Tibial artery (tissue), 4 donors: ENCODE results near the gene CA12.
"Not testable (repeated sequence)": the region's sequence is repeated elsewhere in the genome, so short reads cannot be mapped to it uniquely, and the experiment has no call there.

ENCODE experiments used
- DNase-seq, 2 donors: peaks; one replicate each; pipeline ENCODE4 v3.0.0-alpha.2; 2019
- H3K27ac ChIP-seq, 2 donors: fragments of 200-600 bp; sonication (generic) in 1 of 2; 1 replicate in 1 of 2; 2 replicates in 1 of 2; pipeline ENCODE4 v1.5.1; 2018 to 2019; ENCODE audit warnings: mild to moderate bottlenecking in 1 of 2
- H3K27me3 ChIP-seq, 2 donors: fragments of 200-600 bp; sonication (generic) in 1 of 2; one replicate each; pipeline versions ENCODE4 v1.5.1 to v1.6.0; 2016 to 2019
- H3K36me3 ChIP-seq, 3 donors: fragments of 200-600 bp; sonication (generic) in 2 of 3; one replicate each; pipeline ENCODE4 v1.5.1; 2016 to 2019; ENCODE audit warnings: mild to moderate bottlenecking in 2 of 3
- H3K4me1 ChIP-seq, 4 donors: fragments of 200-600 bp; sonication (generic) in 2 of 4; 1 replicate in 3 of 4; 2 replicates in 1 of 4; pipeline ENCODE4 v1.5.1; 2016 to 2019
- H3K4me3 ChIP-seq, 2 donors: fragments of 200-600 bp; sonication (generic) in 1 of 2; 1 replicate in 1 of 2; 2 replicates in 1 of 2; pipeline ENCODE4 v1.5.1; 2018 to 2019; ENCODE audit warnings: mild to moderate bottlenecking in 2 of 2
- H3K9me3 ChIP-seq, 3 donors: fragments of 200-600 bp; sonication (generic) in 1 of 3; one replicate each; pipeline ENCODE4 v1.5.1; 2016 to 2019
- intact Hi-C: fragments of 100-400 bp; cut with DNase I; formaldehyde crosslinking; loops from one replicate; pipeline ENCODE4 v1.15.0; 2023; ENCODE audit warnings: low total_unique reads
- TF ChIP-seq, protein P1 (sequence below), 2 experiments: fragments of 200-600 bp in 1 of 2; fragments of 450-650 bp in 1 of 2; IDR thresholded peaks; one replicate each; pipeline ENCODE4 v1.5.1; 2017 to 2019; ENCODE audit warnings: antibody characterized with exemption in 2 of 2, mild to moderate bottlenecking in 1 of 2, moderate library complexity in 1 of 2

The CA12 gene

DNA sequence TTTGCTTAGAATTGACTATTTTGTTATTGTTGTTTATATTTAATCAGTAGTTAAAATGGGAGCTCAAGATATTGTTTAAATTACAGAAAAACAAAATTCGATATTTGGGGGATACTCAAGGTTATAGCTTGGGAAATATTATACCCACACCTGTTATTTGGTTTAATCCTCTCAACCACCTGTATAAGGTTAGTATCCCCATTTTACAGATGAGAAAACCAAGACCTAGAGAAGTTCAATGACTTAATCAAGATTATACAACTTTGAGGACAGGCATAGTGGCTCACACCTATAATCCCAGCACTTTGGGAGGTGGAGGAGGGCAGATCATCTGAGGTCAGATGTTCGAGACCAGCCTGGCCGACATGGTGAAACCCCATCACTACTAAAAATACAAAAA lies 39.8 kb upstream of the CA12 start:
- intact Hi-C loops: no loop called here
- Histone ChIP-seq H3K9me3 (no peaks in the 10 kb centered on the region), H3K27me3 (no peaks in the 10 kb centered on the region), H3K36me3 (no peaks in the 10 kb centered on the region), H3K27ac (no peak overlapping the region), H3K4me1 (no peaks in the 10 kb centered on the region), H3K4me3 (no peak overlapping the region)
- TF ChIP-seq, protein P1, sequence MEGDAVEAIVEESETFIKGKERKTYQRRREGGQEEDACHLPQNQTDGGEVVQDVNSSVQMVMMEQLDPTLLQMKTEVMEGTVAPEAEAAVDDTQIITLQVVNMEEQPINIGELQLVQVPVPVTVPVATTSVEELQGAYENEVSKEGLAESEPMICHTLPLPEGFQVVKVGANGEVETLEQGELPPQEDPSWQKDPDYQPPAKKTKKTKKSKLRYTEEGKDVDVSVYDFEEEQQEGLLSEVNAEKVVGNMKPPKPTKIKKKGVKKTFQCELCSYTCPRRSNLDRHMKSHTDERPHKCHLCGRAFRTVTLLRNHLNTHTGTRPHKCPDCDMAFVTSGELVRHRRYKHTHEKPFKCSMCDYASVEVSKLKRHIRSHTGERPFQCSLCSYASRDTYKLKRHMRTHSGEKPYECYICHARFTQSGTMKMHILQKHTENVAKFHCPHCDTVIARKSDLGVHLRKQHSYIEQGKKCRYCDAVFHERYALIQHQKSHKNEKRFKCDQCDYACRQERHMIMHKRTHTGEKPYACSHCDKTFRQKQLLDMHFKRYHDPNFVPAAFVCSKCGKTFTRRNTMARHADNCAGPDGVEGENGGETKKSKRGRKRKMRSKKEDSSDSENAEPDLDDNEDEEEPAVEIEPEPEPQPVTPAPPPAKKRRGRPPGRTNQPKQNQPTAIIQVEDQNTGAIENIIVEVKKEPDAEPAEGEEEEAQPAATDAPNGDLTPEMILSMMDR (IDR thresholded peaks at IDR 0.05): no peak
- no peak for DNase-seq

DNA sequence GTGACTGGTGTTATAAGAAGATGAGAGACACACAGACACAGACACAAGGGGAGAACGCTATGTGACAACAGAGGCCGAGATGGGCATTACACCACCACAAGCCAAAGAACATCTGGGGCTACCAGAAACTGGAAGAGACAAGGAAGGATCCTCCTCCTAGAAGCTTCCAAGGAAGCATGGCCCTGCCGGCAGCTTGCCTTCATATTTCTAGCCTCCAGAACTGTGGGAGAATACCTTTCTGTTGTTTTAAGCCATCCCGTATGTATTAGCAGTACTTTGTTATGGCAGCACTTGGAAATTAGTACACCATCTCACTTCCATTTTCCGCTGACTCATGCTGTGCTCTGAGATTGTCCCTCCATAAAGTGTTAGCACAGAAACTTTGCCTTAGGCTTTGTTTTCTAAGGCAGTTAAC lies 38.7 kb upstream of the CA12 start:
- no peaks in the 10 kb centered on the region for H3K4me1 ChIP-seq
- no peak for DNase-seq
- no peak overlapping the region for H3K27ac ChIP-seq
- H3K4me3 ChIP-seq: no peak overlapping the region
- no peaks in the 10 kb centered on the region for H3K36me3 ChIP-seq
- TF ChIP-seq, protein P1 (IDR thresholded peaks at IDR 0.05): no peak
- intact Hi-C loops: no loop called here
- H3K9me3 ChIP-seq: no peaks in the 10 kb centered on the region
- H3K27me3 ChIP-seq: no peaks in the 10 kb centered on the region

DNA sequence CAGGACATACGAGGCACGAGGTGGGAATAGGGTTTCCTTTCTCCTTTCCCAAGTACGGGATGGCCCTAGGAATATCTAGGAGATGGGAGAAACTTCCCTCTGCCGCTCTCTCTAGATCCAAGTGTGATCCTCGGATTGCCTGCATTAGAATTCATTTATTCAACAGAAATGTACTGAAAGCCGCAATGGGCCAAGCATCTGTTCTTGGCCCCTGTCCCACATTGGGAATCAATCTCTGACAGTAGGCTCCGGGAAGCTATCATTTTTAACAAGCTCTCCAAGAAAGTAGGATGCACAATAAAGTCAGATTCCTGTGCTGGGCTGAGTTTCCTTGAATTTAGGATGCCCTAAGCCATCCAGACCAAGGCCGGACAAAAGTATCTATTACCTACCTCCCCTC lies 37.2 kb upstream of the CA12 start:
- H3K4me3 ChIP-seq: no peak overlapping the region
- no peaks in the 10 kb centered on the region for H3K9me3 ChIP-seq
- no peak overlapping the region for H3K27ac ChIP-seq
- intact Hi-C loops: no loop called here
- H3K27me3 ChIP-seq: no peaks in the 10 kb centered on the region
- no peaks in the 10 kb centered on the region for H3K36me3 ChIP-seq
- no peaks in the 10 kb centered on the region for H3K4me1 ChIP-seq
- TF ChIP-seq, protein P1 (IDR thresholded peaks at IDR 0.05): no peak
- no peak for DNase-seq

DNA sequence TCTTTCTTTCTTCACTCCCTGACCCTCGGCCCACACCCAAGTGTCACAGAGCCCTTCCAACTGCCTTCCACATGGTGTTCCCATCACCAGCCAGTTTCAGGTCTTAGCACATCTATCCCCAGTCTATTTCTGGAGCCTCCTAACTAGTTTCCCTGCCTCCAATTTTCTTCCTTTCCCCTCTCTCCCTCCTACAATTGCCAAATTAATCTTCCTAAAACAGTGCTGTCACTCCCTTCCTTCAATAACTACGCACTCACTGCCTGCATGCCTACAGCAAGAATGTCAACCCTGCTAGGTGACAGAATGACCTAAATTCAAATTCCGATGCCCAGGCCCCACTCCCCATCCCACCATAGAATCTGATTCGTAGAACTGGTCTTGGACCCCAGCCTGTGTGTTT lies 36.1 kb upstream of the CA12 start:
- Histone ChIP-seq H3K27me3 (peaks cover 0 to 3% of the 10 kb centered on the region in 2 donors), H3K27ac (no peak overlapping the region), H3K36me3 (no peaks in the 10 kb centered on the region), H3K4me3 (no peak overlapping the region), H3K4me1 (no peaks in the 10 kb centered on the region), H3K9me3 (no peaks in the 10 kb centered on the region)
- TF ChIP-seq, protein P1 (IDR thresholded peaks at IDR 0.05): no peak
- intact Hi-C loops: no loop called here
- no peak for DNase-seq

DNA sequence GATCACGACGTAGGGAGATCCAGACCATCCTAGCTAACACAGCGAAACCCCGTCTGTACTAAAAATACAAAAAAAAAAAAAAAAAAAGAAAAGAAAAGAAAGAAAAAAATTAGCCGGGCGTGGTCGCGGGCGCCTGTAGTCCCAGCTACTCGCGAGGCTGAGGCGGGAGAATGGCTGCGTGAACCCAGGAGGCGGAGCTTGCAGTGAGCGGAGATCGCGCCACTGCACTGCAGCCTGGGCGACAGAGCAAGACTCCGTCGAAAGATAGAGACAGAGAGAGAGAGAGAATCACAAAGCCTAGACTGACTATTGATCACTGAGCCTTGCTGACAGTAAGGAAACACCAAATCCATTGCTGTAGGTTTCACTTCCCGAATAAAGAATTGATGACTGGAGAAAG lies 35.6 kb upstream of the CA12 start:
- DNase-seq, H3K4me3 ChIP-seq, intact Hi-C loops, H3K27ac ChIP-seq, H3K36me3 ChIP-seq, H3K4me1 ChIP-seq, H3K27me3 ChIP-seq, H3K9me3 ChIP-seq: not testable (repeated sequence)

DNA sequence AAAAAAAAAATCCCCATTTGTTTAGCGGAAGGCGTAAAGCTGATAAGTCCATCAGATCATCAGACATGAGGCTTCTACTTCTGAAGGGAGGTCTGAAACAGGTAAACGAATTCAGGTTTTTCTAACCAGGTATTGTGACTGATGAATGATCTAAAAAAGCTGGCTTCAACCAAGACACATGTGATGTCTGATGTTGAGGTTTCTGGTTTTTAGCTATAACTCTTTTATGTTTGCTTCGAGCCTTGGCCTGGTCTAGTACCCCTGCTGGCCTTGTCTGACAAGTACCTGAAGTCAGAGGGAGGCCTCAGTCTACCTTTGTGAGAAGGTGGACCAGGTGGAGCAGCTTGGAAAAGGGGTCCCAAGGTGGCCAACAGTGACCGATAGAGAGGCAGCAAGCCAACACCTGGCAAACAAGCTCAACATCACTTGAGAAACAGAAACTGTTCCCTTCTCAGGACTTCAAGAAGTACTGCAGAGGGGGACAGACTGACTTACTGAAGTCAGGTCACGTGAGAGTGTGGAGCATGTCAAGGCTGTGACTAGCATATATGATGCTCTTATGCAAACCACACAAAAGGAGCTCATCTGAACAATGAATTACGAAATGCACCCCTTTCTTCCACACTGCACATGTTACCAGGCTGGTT lies 33.0 kb upstream of the CA12 start:
- peaks cover 0 to 12% of the 10 kb centered on the region in 2 donors for H3K27me3 ChIP-seq
- H3K27ac ChIP-seq: no peak overlapping the region
- no peaks in the 10 kb centered on the region for H3K4me1 ChIP-seq
- H3K9me3 ChIP-seq: no peaks in the 10 kb centered on the region
- no peak for DNase-seq
- H3K4me3 ChIP-seq: no peak overlapping the region
- intact Hi-C loops: no loop called here
- no peaks in the 10 kb centered on the region for H3K36me3 ChIP-seq
- TF ChIP-seq, protein P1 (IDR thresholded peaks at IDR 0.05): no peak
